Measurements from ENCODE around the gene PPP1R14B. TPM values are rescaled to one million over a fixed set of nuclear protein-coding genes. Genes with fewer than 3 reads are reported as not detected.

The PPP1R14B gene
- polyA plus RNA-seq, 3 donors = 11.7 to 40.7 (median 34.2) TPM

- intact Hi-C loops (cut with micrococcal nuclease) = no loop called here
- Histone ChIP-seq H3K4me1 (ENCODE audit: control insufficient read depth in 1 of 2, insufficient read depth in 2 of 2, low read length in 2 of 2) (peaks cover 25 to 35% of the 10 kb centered on the region in 2 donors), H3K27ac (ENCODE audit: low read depth in 1 of 2, low read length in 2 of 2) (no peak overlapping the region), H3K9me3 (replicated peaks in 1 of 2; ENCODE audit: control insufficient read depth in 1 of 2, insufficient read depth in 1 of 2, low read length in 2 of 2) (no peaks in the 10 kb centered on the region), H2AFZ (ENCODE audit: insufficient read depth, low read depth, low read length, poor library complexity, severe bottlenecking) (no peak overlapping the region), H4K20me1 (ENCODE audit: insufficient read depth, low read length) (peaks cover 34% of the 10 kb centered on the region), H3K27me3 (ENCODE audit: control insufficient read depth in 2 of 2, insufficient read depth in 2 of 2, low read length in 2 of 2) (no peaks in the 10 kb centered on the region), H3K4me2 (replicated peaks; ENCODE audit: extremely low read depth, low read length, poor library complexity, severe bottlenecking) (no peak overlapping the region), H3K9ac (ENCODE audit: insufficient read depth, low read length, poor library complexity, severe bottlenecking) (no peak overlapping the region), H3K4me3 (replicated peaks in 1 of 3; ENCODE audit: low read depth in 2 of 3, low read length in 3 of 3) (no peak overlapping the region), H3K36me3 (replicated peaks in 1 of 2; ENCODE audit: control insufficient read depth in 1 of 2, insufficient read depth in 2 of 2, low read length in 2 of 2) (peaks cover 51 to 62% of the 10 kb centered on the region in 2 donors), H3K79me2 (ENCODE audit: insufficient read depth, low read length) (peaks cover 18% of the 10 kb centered on the region)
- over 99% methylated on average over 26 of the region's 35 CpGs for WGBS (ENCODE audit: insufficient coverage)
- no peak for DNase-seq
- no peak overlapping the region for H3K4me3 Mint-ChIP-seq
- H3K27ac Mint-ChIP-seq = peak overlapping the region in 1 of 7 donors; percentile 53
- H3K36me3 Mint-ChIP-seq = peaks cover 45 to 62% of the 10 kb centered on the region in 2 donors
- H3K9me3 Mint-ChIP-seq = peaks cover 0 to 4% (median 0%) of the 10 kb centered on the region in 7 donors
- TF ChIP-seq CTCF (IDR thresholded peaks at IDR 0.05) = no peak
- H3K27me3 Mint-ChIP-seq (ENCODE audit: low read depth in 3 of 3) = peaks cover 3 to 4% (median 4%) of the 10 kb centered on the region in 3 donors
- H3K4me1 Mint-ChIP-seq = peaks cover 24% of the 10 kb centered on the region
Measured at GRCh38 chr11:64255135-64256128, 8.7 kb upstream of the PPP1R14B start.

- H3K36me3 ChIP-seq (replicated peaks in 1 of 2; ENCODE audit: control insufficient read depth in 1 of 2, insufficient read depth in 2 of 2, low read length in 2 of 2) = peaks cover 40 to 51% of the 10 kb centered on the region in 2 donors
- 98% methylated on average over 5 of the region's 7 CpGs for WGBS (ENCODE audit: insufficient coverage)
- H4K20me1 ChIP-seq (ENCODE audit: insufficient read depth, low read length) = peaks cover 28% of the 10 kb centered on the region
- H3K4me3 ChIP-seq (replicated peaks in 1 of 3; ENCODE audit: low read depth in 2 of 3, low read length in 3 of 3) = no peak overlapping the region
- H3K9me3 Mint-ChIP-seq = peaks cover 0 to 1% (median 0%) of the 10 kb centered on the region in 7 donors
- no peak overlapping the region for H3K27ac ChIP-seq (ENCODE audit: low read depth in 1 of 2, low read length in 2 of 2)
- H3K9ac ChIP-seq (ENCODE audit: insufficient read depth, low read length, poor library complexity, severe bottlenecking) = no peak overlapping the region
- no peak for TF ChIP-seq CTCF (IDR thresholded peaks at IDR 0.05)
- H3K36me3 Mint-ChIP-seq = peaks cover 35 to 51% of the 10 kb centered on the region in 2 donors
- H3K4me2 ChIP-seq (replicated peaks; ENCODE audit: extremely low read depth, low read length, poor library complexity, severe bottlenecking) = no peak overlapping the region
- DNase-seq = no peak
- H3K27me3 Mint-ChIP-seq (ENCODE audit: low read depth in 3 of 3) = peaks cover 3 to 10% (median 5%) of the 10 kb centered on the region in 3 donors
- peak overlapping the region in 2 of 7 donors; percentile 30 to 57 for H3K27ac Mint-ChIP-seq
- H3K79me2 ChIP-seq (ENCODE audit: insufficient read depth, low read length) = peaks cover 18% of the 10 kb centered on the region
- no peak overlapping the region for H3K4me3 Mint-ChIP-seq
- H3K4me1 ChIP-seq (ENCODE audit: control insufficient read depth in 1 of 2, insufficient read depth in 2 of 2, low read length in 2 of 2) = peaks cover 25 to 36% of the 10 kb centered on the region in 2 donors
- intact Hi-C loops (cut with micrococcal nuclease) = loop anchor here in 1 of 2 donors (5.0 kb wide), 1 partner anchor 33 kb away; the partner anchor contains the start of gene GPR137
- H3K27me3 ChIP-seq (ENCODE audit: control insufficient read depth in 2 of 2, insufficient read depth in 2 of 2, low read length in 2 of 2) = no peaks in the 10 kb centered on the region
- H2AFZ ChIP-seq (ENCODE audit: insufficient read depth, low read depth, low read length, poor library complexity, severe bottlenecking) = no peak overlapping the region
- no peaks in the 10 kb centered on the region for H3K9me3 ChIP-seq (replicated peaks in 1 of 2; ENCODE audit: control insufficient read depth in 1 of 2, insufficient read depth in 1 of 2, low read length in 2 of 2)
- peaks cover 28% of the 10 kb centered on the region for H3K4me1 Mint-ChIP-seq
Measured at GRCh38 chr11:64254326-64254725, 7.6 kb upstream of the PPP1R14B start.
